ENCODE data around the gene SLC25A1. TPM values are rescaled to one million over a fixed set of nuclear protein-coding genes. Genes with fewer than 3 reads are reported as not detected.

The SLC25A1 gene
- total RNA-seq, 1 donor from 2014 or later: 97.9 TPM

DNA sequence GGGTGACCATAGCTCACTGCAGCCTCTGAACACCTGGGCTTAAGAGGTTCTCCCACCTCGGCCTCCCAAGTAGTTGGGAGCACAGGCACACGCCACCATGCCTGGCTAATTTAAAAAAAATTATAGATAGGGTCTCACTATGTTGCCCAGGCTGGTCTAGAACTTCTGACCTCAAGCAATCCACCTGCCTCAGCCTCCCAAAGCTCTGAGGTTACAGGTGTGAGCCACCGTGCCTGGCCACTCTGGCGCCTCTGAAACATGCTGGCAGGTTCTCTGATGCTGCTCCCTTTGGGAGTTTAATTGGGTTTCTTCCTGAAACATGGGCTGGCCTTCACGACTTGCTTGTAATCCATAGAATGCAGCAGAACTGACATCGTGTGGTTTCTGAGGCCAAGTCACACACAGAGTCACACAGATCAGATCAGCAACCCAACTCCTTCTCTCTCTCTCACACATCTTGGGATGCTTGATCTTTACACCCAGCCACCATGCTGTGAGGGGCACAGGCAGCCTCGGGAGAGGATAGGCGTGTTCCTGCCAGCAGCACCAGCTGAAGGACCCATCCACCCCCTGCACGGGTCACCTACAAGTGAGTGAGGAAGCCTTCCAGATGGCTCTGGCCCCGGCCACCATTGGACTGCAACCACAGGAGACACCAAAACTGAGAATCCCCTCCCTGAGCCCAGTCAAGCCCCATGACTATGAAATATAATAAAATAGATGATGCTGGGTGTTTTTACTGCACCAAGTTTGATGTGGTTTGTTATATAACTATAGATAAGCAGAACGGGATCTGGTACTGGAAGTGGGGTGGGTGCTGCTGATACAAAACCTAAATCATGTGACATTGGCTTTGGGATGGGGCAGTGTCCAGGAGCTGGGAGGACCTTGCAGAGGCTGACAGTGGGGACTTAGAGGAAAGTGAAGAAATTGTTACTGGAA, 25.3 kb downstream of the SLC25A1 start:
- H3K27me3 Mint-ChIP-seq (ENCODE audit: low read depth, unreplicated experiment): peaks cover 52% of the 10 kb centered on the region
- H3K36me3 ChIP-seq (ENCODE audit: insufficient read depth, low read length): no peaks in the 10 kb centered on the region
- H3K4me1 Mint-ChIP-seq (ENCODE audit: low read depth, unreplicated experiment): no peaks in the 10 kb centered on the region
- H2AFZ ChIP-seq (ENCODE audit: low read depth, low read length): no peak overlapping the region
- no peak overlapping the region for H3K4me3 ChIP-seq (ENCODE audit: insufficient read depth, low read depth, low read length)
- H4K20me1 ChIP-seq (ENCODE audit: insufficient read depth, low read length): no peaks in the 10 kb centered on the region
- H3K9ac ChIP-seq (ENCODE audit: low read length): no peak overlapping the region
- H3K9me3 ChIP-seq (ENCODE audit: insufficient read depth, low read depth, low read length): no peaks in the 10 kb centered on the region
- H3K4me1 ChIP-seq (ENCODE audit: insufficient read depth, low read length): no peaks in the 10 kb centered on the region
- no peak overlapping the region for H3K4me2 ChIP-seq (ENCODE audit: low read length)
- no peak overlapping the region for H3K4me3 Mint-ChIP-seq (ENCODE audit: unreplicated experiment)
- H3K27ac Mint-ChIP-seq (ENCODE audit: unreplicated experiment): peak overlapping the region; percentile 64
- no peak for TF ChIP-seq EZH2 (IDR thresholded peaks at IDR 0.05; ENCODE audit: insufficient read depth, low read length)
- TF ChIP-seq, protein P1, sequence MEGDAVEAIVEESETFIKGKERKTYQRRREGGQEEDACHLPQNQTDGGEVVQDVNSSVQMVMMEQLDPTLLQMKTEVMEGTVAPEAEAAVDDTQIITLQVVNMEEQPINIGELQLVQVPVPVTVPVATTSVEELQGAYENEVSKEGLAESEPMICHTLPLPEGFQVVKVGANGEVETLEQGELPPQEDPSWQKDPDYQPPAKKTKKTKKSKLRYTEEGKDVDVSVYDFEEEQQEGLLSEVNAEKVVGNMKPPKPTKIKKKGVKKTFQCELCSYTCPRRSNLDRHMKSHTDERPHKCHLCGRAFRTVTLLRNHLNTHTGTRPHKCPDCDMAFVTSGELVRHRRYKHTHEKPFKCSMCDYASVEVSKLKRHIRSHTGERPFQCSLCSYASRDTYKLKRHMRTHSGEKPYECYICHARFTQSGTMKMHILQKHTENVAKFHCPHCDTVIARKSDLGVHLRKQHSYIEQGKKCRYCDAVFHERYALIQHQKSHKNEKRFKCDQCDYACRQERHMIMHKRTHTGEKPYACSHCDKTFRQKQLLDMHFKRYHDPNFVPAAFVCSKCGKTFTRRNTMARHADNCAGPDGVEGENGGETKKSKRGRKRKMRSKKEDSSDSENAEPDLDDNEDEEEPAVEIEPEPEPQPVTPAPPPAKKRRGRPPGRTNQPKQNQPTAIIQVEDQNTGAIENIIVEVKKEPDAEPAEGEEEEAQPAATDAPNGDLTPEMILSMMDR (IDR thresholded peaks at IDR 0.05; ENCODE audit: insufficient read depth, low read depth, low read length): no peak
- H3K9me3 Mint-ChIP-seq (ENCODE audit: unreplicated experiment): peaks cover 19% of the 10 kb centered on the region
- peaks cover 35% of the 10 kb centered on the region for H3K27me3 ChIP-seq (ENCODE audit: insufficient read depth, low read length)
- FAIRE-seq (no peak), DNase-seq (ENCODE audit: low read depth) (no peak)
- no peaks in the 10 kb centered on the region for H3K79me2 ChIP-seq (ENCODE audit: insufficient read depth, low read length)
- peaks cover 9% of the 10 kb centered on the region for H3K36me3 Mint-ChIP-seq (ENCODE audit: low read depth, unreplicated experiment)
- H3K27ac ChIP-seq (ENCODE audit: low read depth, low read length): no peak overlapping the region

DNA sequence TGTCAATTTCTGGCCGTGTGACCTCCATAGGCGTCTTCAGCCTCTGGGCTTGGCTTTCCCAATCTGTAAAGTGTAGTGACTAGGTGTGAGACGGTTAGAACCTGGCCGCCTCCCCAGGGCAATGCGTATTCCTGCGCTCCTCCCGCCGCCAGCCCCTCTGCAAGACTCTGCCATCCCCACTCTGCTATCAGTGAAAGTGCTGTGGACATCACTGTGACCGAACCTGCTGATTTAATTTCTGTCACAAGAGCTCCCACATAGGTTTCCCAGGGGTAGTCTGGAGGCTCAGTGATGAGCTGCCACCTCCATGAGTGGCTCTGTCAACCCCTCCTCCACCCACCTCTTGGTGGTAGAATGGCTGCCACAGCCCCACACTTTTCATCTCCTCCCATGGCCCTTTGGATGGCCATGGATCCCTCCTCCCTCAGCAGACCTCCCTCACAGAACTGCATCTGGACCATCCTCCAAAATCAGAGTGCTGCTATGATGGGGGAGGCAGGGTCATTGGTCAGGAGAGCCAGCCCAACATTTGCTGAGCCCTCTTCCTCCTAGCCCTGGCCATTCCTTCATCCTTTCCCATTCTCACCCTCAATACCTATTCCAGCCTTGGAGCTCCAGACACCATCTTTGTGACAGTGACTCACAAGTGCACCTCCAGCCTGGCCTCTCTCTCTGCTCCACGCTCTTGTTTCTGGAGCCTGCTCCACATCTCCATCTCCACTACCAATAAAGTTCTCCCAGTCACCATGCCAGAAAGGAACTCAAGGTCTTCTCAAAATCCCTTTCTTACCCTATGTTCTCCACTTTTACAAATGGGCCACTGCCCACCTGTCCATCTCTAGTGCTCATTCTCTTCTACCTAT, 27.0 kb downstream of the SLC25A1 start:
- H3K9me3 ChIP-seq (ENCODE audit: insufficient read depth, low read depth, low read length): no peaks in the 10 kb centered on the region
- Mint-ChIP-seq H3K36me3 (ENCODE audit: low read depth, unreplicated experiment) (peaks cover 9% of the 10 kb centered on the region), H3K27ac (ENCODE audit: unreplicated experiment) (no peak overlapping the region), H3K9me3 (ENCODE audit: unreplicated experiment) (peaks cover 21% of the 10 kb centered on the region), H3K27me3 (ENCODE audit: low read depth, unreplicated experiment) (peaks cover 65% of the 10 kb centered on the region), H3K4me3 (ENCODE audit: unreplicated experiment) (peak overlapping the region; percentile 67), H3K4me1 (ENCODE audit: low read depth, unreplicated experiment) (no peaks in the 10 kb centered on the region)
- no peak overlapping the region for H3K4me3 ChIP-seq (ENCODE audit: insufficient read depth, low read depth, low read length)
- TF ChIP-seq, protein P1 (IDR thresholded peaks at IDR 0.05; ENCODE audit: insufficient read depth, low read depth, low read length): no peak
- TF ChIP-seq EZH2 (IDR thresholded peaks at IDR 0.05; ENCODE audit: insufficient read depth, low read length): peak; percentile 2
- no peak overlapping the region for H3K27ac ChIP-seq (ENCODE audit: low read depth, low read length)
- DNase-seq (ENCODE audit: low read depth): no peak
- no peak overlapping the region for H3K9ac ChIP-seq (ENCODE audit: low read length)
- no peak overlapping the region for H2AFZ ChIP-seq (ENCODE audit: low read depth, low read length)
- H3K4me2 ChIP-seq (ENCODE audit: low read length): no peak overlapping the region
- H3K36me3 ChIP-seq (ENCODE audit: insufficient read depth, low read length): no peaks in the 10 kb centered on the region
- FAIRE-seq: no peak
- H4K20me1 ChIP-seq (ENCODE audit: insufficient read depth, low read length): no peaks in the 10 kb centered on the region
- H3K27me3 ChIP-seq (ENCODE audit: insufficient read depth, low read length): peaks cover 45% of the 10 kb centered on the region
- H3K79me2 ChIP-seq (ENCODE audit: insufficient read depth, low read length): no peaks in the 10 kb centered on the region
- H3K4me1 ChIP-seq (ENCODE audit: insufficient read depth, low read length): no peaks in the 10 kb centered on the region
